ENCODE data around the gene RNF126.

DNA sequence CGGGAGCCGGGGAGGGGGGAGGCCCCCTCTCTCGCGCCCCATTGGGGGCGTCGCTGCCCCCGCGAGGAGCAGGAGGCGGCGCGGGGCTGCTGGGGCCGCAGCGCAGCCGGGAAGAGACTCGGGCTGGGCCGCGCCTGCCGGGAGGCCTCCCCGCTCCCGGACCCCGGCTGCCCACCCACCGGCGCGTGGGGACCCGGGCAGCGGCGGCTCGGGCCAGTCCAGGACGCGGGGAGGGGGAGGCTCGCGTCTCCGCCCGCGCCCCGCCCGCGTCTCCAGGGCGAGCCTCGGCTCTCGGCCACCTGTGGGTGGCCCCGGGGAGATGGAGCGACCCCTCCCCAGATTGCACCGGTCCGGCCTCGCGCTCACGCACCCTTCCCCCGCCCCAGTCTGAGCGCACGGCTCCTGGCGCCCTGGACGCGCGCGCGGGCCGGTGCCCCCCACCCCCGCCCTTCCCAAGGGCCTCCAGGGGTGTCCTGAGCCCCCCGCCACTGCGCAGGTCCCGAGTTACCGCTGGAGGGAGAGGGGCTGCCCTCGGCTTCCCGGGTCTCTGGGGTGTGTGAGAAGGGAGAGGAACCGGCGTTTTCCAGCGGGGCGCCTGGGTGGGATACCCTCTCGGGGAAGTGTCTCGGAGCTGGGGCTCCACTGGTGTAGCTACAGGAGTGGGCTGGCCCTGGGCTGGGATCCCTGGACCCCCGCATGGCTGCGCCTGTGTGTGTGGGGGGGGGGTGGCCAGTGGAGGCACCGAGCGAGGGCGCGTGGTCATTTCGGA is 46.4 kb upstream of the RNF126 start:
- TF ChIP-seq, protein P1, sequence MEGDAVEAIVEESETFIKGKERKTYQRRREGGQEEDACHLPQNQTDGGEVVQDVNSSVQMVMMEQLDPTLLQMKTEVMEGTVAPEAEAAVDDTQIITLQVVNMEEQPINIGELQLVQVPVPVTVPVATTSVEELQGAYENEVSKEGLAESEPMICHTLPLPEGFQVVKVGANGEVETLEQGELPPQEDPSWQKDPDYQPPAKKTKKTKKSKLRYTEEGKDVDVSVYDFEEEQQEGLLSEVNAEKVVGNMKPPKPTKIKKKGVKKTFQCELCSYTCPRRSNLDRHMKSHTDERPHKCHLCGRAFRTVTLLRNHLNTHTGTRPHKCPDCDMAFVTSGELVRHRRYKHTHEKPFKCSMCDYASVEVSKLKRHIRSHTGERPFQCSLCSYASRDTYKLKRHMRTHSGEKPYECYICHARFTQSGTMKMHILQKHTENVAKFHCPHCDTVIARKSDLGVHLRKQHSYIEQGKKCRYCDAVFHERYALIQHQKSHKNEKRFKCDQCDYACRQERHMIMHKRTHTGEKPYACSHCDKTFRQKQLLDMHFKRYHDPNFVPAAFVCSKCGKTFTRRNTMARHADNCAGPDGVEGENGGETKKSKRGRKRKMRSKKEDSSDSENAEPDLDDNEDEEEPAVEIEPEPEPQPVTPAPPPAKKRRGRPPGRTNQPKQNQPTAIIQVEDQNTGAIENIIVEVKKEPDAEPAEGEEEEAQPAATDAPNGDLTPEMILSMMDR (IDR thresholded peaks at IDR 0.05; ENCODE audit: low read depth, low read length): no peak
- no peak for TF ChIP-seq EZH2phosphoT487 (IDR thresholded peaks at IDR 0.05; ENCODE audit: low read depth)
